ENCODE results near the gene NTSR1.

The NTSR1 gene

DNA sequence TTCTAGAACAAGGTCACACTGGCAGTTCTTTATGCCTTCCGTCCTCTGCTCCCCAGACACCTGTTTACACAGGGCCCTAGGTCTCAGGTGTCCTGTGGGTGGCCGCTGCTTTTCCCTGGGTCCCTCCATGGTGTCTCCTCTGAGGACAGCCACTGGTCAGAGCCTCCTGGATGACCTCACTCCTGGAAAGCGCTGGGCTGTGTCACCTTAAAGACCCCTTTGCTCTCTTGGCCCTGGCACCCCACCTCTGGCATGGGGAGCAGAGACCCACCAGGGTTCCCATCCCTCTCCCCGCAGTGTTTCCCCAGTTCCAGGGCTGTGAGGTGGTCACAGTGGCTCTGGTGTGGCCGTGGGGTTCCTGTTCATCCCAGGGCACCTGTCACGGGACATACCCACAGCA is 33.9 kb downstream of the NTSR1 start:
- DNase-seq: no peak

DNA sequence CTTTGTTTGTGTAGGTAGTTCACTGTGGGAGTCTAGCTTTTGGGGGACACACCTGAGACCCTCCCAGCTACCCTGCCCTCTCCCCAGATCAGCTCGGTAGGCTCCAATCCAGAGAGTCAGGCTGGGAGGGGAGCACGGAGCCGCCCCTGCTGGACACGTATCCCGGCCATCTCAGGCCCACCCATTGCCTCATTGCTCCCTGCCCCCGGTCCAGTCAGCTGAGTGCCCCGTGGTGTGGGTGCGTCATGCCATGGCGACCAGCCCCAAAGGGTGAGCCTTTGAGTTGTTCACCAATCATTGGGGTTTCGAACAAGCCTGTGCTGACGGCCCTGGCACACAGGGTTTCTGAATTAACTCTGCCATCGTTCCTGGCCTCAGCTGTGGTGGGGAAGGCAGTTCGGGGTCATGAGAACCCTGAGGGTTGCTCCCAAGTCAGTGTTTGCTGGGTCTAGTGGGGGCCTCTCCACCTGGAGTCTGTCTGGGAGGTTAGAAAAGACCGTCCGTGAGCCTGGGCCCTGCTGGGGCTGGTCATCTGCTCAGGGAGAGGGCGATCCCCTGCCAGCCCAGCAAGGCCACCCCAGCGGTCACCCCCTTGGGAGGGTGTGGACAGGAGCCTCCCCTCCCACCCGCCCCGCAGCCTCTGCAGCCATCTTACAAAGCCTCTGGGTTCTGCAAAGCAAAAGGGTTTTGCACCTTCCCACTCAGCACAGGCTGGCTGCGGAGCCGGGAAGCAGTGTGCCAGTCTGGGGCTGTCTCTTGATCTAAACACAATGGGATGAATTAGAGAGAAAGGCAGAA is 34.5 kb downstream of the NTSR1 start:
- no peak for DNase-seq

DNA sequence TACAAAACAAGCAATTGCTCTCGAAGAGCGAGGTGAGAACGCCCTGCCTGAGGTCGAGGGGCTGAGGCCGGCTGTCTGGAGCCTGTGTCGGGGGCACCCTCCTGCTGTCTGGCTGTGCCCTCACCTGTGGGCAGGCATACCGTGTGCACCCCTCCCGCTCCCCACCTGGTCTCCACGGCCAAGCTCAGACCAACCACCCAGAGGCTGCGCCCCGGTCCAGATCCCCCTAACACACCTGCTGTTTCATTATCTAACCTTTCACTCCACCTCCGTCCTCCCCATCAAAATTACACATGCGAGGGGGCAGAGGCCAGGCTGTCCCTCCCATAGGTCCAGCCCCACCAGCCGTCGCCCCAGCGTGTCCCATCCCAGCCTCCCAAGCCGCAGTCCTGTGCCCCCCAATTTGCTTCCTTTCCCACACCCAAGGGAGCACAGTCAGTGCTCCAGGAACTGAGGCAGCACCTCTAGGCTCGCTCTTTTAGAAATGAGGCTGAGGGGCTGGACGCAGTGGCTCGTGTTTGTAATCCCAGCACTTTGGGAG is 35.2 kb downstream of the NTSR1 start:
- DNase-seq: no peak

DNA sequence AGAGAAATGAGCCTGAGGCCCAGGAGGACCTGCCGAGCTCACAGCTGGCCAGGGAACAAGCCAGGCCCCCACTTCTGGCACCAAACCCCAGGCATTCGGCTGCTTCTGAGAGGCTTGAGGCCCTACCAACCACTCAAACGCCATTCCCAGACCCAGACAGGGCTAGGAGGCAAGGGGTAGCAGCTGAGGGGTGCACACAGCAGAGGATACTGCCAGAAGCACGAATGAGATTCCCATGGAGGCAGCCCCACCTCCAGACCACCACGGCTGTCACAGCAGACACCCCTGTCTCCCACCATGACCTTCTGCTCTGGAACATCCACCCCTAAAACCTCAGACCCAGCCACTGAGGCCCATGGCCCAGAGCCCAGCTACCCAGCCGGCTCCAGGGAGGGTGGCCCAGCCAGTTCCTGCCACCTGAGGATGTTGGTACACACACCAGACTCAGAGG is 36.1 kb downstream of the NTSR1 start:
- DNase-seq: no peak

DNA sequence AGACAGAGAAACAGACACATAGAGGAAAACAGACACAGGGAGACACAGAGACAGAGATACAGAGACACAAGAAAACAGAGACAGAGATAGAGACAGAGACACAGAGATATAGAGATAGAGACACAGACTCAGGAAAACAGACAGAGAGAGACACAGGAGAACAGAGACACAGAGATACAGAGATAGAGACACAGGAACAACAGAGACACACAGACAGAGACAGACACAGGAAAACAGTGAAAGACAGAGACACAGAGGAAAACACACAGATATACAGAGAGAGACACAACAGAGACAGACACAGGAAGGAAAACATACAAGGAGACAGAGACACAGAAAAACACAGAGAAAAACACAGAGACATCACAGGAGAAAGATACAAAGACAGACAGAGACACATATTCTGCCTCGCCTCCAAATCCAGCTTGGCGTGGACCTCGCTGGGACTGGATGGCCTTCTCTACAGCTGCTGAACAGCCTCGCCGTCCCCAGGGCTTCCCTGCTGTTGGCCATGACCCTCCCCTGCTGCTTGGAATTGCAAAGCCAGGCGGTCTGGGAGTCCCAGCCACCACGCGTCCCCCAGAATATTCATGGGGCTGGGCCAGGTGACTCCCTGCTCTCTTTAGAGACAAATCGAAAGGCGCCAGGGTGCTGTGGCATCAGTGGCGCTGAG is 36.8 kb downstream of the NTSR1 start:
- DNase-seq: no peak

DNA sequence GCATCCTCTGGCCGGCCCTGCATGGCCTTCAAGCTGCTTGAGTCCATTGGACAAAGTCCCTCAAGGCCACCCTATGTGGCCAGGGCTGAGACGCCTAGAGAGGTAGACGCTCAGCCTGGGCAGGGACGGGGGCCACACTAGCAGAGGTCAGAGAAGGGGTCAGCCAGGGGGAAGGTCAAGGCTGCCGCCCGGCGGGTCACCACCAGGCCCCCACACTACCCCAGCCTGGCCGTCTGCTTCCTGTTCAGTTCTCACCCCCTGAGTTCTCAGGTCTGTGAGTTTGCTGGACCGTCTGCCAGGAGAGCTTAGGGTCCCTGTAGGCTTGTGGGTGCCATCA is 37.3 kb downstream of the NTSR1 start:
- DNase-seq: no peak

DNA sequence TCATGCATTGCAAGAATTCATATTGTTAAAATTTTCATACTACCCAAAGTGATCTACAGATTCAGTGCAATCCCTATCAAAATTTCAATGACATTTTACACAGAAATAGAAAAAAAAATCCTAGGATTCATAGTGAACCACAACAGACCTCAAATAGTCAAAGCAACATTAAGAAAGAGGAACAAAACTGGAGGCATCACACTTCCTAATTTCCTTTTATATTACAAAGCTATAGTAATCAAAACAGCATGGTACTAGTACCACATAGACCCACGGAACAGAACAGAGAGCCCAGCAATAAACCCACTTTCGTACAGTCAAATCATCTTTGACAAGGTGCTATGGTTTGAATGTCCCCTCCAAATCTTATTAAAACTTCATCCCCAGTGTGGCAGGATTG is 39.7 kb downstream of the NTSR1 start:
- no peak for DNase-seq

DNA sequence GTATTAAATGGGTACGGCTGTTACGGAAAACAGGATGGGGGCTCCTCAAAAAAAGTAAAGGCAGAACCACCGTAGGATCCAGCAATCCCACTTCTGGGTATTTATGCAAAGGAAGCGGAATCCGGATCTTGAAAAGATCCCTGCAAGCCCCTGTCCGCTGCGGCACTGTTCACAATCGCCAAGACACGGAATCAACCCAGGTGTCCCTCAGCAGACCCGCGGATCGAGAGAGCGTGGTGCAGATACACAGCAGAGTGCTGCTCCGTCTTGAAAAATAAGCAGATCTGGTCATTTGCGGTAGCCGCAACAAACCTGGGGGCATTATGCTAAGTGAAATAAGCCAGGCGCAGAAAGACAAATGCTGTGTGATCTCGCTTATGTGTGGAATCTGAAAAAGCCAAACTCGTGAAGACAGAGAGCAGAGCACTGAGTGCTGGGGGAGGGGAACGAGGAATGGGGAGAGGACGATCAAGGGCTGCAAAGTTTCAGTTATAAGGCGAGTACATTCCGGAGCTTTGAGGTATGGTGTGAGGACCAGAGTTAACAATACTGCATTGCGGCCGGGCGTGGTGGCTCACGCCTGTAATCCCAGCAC is 41.3 kb downstream of the NTSR1 start:
- no peak for DNase-seq

DNA sequence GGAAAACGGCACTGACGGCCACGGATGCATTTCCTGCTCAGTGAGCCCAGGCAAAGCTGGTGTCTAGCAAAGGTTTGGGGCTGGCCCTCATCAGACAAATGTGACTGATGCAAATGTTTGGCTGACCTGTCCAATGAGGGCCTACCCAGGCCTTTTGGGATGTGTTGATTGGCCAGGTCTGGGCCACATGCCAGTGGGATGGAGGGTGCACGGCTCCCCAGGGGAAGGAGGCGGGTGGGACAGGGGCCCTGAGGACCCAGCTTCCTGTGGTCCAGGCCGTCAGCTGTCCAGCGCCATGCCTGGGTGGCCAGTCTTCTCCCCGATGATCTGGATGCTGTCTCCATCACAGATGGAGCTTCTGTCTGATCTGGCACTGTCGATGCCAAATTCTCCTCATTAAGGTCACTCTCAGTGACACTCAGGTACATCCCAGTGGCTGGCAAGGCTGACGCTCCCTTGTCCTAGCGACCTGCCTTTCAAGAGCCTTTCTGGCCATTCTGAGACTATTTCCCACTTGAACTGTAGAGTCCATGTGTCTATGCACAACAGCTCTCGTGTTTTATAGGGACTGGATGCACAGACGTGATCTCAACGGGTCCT is 43.0 kb downstream of the NTSR1 start:
- no peak for DNase-seq

DNA sequence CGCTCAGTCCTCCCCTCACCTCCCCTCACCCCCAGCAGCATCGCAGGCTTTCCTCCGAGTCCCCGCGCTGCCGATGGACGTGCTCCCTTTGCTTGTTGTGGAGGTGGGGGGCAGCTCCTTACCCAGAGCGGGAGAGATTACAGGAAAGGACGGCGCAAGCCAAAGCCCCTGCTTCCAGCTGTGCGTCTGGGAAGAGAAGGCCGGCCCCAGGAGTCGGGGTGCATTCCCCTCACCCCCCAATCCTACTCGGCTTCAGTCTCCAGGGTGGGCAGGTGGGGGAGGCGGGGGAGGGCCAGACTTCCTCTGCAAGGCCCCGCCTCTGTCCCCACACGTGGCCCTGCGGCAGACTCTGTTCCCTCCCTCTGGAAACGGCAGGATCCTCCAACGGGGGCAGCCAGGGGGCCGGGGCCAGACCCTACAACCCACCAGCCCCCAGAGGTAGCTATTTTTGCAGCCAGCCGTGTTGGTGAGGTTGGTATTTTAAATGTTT is 43.6 kb downstream of the NTSR1 start:
- no peak for DNase-seq

DNA sequence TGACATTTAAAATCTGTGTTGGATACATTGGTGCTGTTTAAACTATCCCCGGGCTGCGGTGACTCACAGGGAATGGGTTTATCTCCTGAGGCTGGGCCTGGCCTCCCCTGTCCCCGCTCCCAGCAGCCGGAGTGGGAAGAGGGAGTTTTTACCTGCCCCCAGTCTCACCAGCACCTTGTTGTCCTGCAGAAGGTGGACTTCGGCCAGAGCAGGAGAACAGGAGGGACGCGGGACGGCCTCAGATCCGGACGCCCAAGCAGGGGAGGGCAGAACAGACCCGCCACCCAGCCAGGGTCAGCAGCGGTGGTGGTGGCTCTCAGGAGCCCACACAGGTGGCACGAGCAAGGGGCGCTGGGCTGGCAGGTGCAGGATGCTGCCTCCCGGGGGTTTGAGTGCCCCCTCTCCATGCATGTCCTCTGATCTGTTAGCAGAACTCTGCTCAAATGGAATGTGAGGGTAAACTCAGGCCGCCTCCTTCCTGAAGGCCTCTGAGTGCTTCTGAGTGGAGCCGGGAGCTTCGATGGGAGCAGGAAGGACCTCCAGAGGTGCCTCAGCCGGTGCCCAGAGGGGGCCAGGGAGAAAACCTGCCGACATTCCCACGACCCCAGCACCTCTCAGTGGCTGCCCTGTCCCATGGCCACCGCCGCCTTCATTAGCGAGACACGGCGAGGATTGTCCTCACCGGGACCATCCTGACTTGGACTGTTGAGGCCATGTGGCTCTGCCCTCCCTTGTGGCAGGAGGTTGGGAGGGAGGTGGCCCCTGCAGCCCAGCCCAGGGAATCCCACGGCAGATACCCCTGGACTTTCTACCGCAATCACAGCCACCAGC is 44.2 kb downstream of the NTSR1 start:
- DNase-seq: no peak

DNA sequence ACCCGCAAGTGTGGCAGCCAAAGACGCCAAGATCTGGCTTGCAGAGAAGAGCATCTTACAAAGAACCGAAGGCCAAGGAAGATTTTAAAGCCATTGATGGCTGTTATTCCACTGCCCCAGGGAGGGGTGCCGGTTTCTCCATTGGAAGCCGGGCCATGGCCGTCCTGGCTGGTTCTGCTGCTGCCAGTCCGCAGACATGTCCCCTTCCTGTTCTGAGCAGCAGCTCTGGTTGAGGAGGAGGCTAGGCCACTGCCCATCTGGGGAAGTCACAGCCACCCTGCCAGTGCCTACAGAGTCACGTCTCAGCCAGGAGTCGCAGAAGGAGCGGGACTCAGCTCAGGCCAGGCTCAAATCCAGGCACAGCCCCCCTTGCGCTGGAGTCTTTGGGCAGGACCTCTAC is 45.0 kb downstream of the NTSR1 start:
- no peak for DNase-seq

DNA sequence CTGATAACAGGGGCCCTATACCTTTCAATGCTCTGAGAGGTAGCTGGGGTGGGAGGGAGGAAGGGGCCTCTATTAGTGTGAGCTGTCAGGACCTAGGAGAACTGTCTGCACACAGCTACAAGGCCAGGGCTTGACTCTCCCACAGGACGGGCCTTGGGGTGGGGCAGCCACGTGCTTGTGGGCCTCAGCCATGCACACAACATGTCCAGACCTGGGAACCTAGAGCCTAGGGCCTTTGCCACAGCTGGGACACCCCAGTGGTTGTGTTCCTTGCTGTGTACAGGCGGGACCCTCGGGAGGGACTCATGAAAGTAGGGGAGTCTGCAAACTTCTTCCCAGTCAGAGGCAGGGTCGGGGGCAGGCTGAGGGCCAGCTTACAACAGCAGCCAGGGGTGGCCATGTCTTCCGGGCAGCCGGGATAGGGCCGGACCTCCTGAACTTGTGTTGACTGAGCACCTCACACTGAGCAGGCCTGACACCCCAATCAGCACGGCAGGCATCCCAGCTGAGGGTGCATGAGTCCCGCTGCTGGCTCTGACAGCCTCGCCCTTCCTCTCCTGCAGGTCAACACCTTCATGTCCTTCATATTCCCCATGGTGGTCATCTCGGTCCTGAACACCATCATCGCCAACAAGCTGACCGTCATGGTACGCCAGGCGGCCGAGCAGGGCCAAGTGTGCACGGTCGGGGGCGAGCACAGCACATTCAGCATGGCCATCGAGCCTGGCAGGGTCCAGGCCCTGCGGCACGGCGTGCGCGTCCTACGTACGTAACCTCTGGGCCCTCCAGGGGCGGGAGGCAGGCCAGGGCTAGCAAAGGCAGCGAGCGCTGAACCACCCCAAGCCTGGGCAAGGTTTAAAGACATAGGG is 45.7 kb downstream of the NTSR1 start:
- DNase-seq: no peak

DNA sequence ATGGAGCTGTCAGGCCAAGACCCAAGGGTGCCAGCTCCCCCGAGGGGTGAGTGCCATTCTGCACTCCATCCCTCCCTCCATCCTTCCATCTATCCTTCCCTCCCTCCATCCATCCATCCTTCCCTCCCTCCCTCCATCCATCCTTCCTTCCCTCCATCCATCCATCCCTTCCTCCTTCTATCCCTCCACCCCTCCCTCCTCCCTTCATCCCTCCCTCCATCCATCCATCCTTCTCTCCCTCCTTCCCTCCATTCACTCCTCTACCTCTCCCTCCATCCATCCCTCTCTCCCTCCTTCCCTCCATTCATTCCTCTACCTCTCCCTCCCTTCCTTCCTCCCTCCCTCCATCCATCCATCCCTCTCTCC is 46.3 kb downstream of the NTSR1 start:
- no peak for DNase-seq

DNA sequence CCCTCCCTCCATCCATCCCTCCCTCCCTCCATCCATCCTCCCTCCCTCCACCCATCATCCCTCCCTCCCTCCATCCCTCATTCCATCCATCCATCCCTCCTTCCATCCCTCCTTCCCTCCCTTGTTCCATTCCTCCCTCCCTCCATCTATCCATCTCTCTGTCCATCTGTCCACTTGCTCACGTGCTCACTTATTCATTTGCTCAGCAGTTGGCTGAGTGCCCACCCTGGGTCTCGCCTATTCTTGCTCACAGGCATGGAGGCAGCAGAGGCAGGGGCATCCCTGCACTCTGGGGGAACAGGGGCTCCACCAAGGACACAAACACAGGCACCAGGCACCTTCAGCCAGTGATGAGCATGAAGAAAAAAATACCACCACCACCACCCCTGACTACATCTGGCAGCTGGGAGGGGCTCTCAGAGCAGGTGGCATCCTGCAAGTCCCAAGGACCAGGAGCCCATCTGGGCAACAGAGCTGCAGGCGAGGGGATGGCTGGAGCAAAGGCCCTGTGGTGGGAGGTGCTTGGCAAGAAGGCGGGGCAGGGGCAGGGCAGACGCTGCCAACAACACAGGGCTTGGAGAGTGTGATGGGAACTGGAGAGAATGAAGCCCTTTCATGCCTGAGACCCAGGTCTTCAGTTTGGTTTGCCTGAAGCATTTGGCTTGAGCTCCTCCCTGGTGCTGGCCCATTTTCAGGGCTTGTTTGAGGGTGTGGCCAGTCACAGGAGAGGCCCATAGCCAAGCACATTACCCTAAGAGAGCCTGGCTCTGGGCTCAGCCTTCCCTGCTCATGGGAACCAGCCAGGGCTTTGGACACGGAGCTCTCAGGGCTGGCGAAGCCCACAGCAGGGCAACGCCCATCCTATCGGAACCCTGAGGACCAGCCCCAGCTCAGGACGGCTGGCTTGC is 47.4 kb downstream of the NTSR1 start:
- peak; percentile 59 for DNase-seq

DNA sequence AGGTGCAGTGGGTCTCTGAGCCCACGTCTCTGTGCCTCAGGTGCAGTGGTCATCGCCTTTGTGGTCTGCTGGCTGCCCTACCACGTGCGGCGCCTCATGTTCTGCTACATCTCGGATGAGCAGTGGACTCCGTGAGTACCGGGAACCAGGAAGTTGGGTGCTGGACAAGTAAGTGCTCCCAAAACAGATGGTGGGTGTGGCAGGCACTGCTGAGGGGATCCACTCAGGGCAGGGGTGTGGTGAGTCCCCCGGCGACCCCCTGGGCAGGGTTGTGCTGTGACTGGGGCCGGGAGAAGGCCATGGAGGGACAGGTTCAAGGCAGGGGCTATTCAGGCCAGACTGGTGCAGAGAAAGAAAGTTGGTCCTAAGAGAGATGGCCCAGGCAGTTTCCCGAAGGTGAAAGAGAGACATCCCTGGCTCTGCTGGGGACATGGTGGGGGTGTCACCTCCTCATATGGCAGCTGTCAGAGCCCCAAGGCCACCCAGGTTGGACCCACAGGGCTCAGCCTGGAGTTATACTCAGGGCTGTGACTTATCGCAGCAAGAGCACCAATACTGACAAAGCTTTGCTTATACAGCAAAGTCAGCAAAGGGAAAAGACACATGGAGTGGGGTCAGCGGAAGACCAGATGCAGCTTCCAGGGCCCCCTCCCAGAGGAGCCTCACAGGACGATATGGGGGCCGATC is 49.7 kb downstream of the NTSR1 start:
- DNase-seq: no peak

DNA sequence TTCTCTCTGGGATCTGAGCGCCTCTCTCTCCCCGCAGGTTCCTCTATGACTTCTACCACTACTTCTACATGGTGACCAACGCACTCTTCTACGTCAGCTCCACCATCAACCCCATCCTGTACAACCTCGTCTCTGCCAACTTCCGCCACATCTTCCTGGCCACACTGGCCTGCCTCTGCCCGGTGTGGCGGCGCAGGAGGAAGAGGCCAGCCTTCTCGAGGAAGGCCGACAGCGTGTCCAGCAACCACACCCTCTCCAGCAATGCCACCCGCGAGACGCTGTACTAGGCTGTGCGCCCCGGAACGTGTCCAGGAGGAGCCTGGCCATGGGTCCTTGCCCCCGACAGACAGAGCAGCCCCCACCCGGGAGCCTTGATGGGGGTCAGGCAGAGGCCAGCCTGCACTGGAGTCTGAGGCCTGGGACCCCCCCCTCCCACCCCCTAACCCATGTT is 51.4 kb downstream of the NTSR1 start:
- DNase-seq: no peak

DNA sequence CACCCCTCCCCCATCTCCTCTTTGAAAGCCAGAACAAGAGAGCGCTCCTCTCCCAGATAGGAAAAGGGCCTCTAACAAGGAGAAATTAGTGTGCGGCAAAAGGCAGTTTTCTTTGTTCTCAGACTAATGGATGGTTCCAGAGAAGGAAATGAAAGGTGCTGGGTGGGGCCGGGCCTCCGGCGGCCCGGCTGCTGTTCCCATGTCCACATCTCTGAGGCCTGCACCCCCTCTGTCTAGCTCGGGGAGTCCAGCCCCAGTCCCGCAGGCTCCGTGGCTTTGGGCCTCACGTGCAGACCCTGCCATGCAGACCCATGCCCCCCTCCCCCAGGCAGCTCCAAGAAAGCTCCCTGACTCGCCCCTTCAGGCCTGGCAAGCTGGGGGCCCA is 51.8 kb downstream of the NTSR1 start:
- no peak for DNase-seq

DNA sequence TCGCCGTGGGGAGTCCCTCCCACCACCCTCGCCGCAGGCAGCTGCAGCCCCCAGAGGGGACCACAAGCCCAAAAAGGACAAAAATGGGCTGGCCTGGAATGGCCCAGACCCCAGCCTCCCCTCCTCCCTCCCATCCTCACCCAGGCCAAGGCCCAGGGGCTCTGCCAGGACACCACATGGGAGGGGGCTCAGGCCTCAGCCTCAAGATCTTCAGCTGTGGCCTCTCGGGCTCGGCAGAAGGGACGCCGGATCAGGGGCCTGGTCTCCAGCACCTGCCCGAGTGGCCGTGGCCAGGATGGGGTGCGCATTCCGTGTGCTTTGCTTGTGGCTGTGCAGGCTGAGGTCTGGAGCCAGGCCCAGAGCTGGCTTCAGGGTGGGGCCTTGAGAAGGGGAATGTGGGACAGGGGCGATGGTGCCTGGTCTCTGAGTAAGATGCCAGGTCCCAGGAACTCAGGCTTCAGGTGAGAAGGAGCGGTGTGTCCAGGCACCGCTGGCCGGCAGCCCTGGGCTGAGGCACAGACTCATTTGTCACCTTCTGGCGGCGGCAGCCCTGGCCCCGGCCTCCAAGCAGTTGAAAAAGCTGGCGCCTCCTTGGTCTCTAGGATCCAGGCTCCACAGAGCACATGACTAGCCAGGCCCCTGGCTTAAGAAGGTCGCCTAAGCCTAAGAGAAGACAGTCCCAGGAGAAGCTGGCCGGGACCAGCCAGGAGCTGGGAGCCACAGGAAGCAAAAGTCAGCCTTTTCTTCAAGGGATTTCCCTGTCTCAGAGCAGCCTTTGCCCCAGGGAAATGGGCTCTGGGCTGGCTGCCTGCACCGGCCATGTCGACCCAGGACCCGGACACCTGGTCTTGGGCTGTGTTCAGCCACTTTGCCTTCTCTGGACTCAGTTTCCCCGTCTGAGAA is 52.5 kb downstream of the NTSR1 start:
- no peak for DNase-seq

Measured in NCI-H524 treated with DMSO at 0.1 percent for 48 hours (cell line).